Measurements from ENCODE around the gene ASCL4. TPM values are rescaled to one million over a fixed set of nuclear protein-coding genes. Genes with fewer than 3 reads are reported as not detected.

The ASCL4 gene
- total RNA-seq, 4 donors from 2014 or later = 0.21 to 0.42 TPM; not detected in 2

- WGBS = 81% methylated on average over 3 of the region's 3 CpGs
- H3K4me1 ChIP-seq = no peaks in the 10 kb centered on the region
- H3K4me3 ChIP-seq = no peak overlapping the region
- no peaks in the 10 kb centered on the region for H3K27me3 ChIP-seq
- H3K27ac ChIP-seq = no peak overlapping the region
- no peaks in the 10 kb centered on the region for H3K36me3 ChIP-seq
- DNase-seq (ENCODE audit: low spot score in 2 of 2) = no peak
- no peaks in the 10 kb centered on the region for H3K9me3 ChIP-seq
- no peak for TF ChIP-seq POLR2A (IDR thresholded peaks at IDR 0.05)
- no peak for TF ChIP-seq EP300 (IDR thresholded peaks at IDR 0.05)
- no peak for TF ChIP-seq CTCF (IDR thresholded peaks at IDR 0.05)
- TF ChIP-seq POLR2AphosphoS5 (IDR thresholded peaks at IDR 0.05) = no peak
Observed at GRCh38 chr12:107807471-107808150, 33.1 kb downstream of the ASCL4 start.

- 100% methylated on average over 1 of the region's 1 CpG for WGBS
Observed at GRCh38 chr12:107817250-107817649, 42.7 kb downstream of the ASCL4 start.

GRCh38 chr12:107818984-107819383, 44.5 kb downstream of the ASCL4 start:
- TF ChIP-seq EP300 (IDR thresholded peaks at IDR 0.05) (no peak), POLR2A (IDR thresholded peaks at IDR 0.05) (no peak), CTCF (IDR thresholded peaks at IDR 0.05) (no peak), POLR2AphosphoS5 (IDR thresholded peaks at IDR 0.05) (no peak)
- no peaks in the 10 kb centered on the region for H3K27me3 ChIP-seq
- no peak for DNase-seq (ENCODE audit: low spot score in 2 of 2)
- no peak overlapping the region for H3K4me3 ChIP-seq
- peaks cover 6% of the 10 kb centered on the region for H3K9me3 ChIP-seq
- WGBS = 35% methylated on average over 7 of the region's 7 CpGs
- no peak overlapping the region for H3K27ac ChIP-seq
- no peaks in the 10 kb centered on the region for H3K4me1 ChIP-seq
- no peaks in the 10 kb centered on the region for H3K36me3 ChIP-seq

More at GRCh38 chr12:107817250-107817649, 42.7 kb downstream of the ASCL4 start:
- no peak for DNase-seq (ENCODE audit: low spot score in 2 of 2)
- TF ChIP-seq POLR2AphosphoS5 (IDR thresholded peaks at IDR 0.05) (no peak), POLR2A (IDR thresholded peaks at IDR 0.05) (no peak), CTCF (IDR thresholded peaks at IDR 0.05) (no peak), EP300 (IDR thresholded peaks at IDR 0.05) (no peak)
- Histone ChIP-seq H3K27ac (no peak overlapping the region), H3K36me3 (no peaks in the 10 kb centered on the region), H3K4me1 (no peaks in the 10 kb centered on the region), H3K9me3 (peaks cover 6% of the 10 kb centered on the region), H3K4me3 (no peak overlapping the region), H3K27me3 (no peaks in the 10 kb centered on the region)

- WGBS = 39% methylated on average over 8 of the region's 8 CpGs
- Histone ChIP-seq H3K4me3 (no peak overlapping the region), H3K27me3 (no peaks in the 10 kb centered on the region), H3K9me3 (peaks cover 14% of the 10 kb centered on the region), H3K27ac (no peak overlapping the region), H3K4me1 (no peaks in the 10 kb centered on the region), H3K36me3 (no peaks in the 10 kb centered on the region)
- no peak for DNase-seq (ENCODE audit: low spot score in 2 of 2)
- no peak for TF ChIP-seq POLR2A (IDR thresholded peaks at IDR 0.05)
- no peak for TF ChIP-seq POLR2AphosphoS5 (IDR thresholded peaks at IDR 0.05)
- TF ChIP-seq EP300 (IDR thresholded peaks at IDR 0.05) = no peak
- no peak for TF ChIP-seq CTCF (IDR thresholded peaks at IDR 0.05)
Observed at GRCh38 chr12:107822356-107822755, 47.9 kb downstream of the ASCL4 start.

Other genes starting within 250 kb of the ASCL4 start
- 10 to 100 TPM; 50.7 to 97.7 (median 64.6) TPM for gene PWP1, start 88.9 kb upstream of the ASCL4 start, total RNA-seq
- 10 to 100 TPM; 21.4 to 43.5 (median 26.9) TPM for gene PRDM4, start 13.6 kb upstream of the ASCL4 start, total RNA-seq